ENCODE measurements around the gene ATXN2.

The ATXN2 gene

GRCh38 chr12:111451649-111452129, 147.4 kb downstream of the ATXN2 start:
- DNase-seq (ENCODE audit: low read depth), result no peak

- DNase-seq (ENCODE audit: low read depth), result no peak
Observed at GRCh38 chr12:111451232-111451631, 147.9 kb downstream of the ATXN2 start.

- no peak for DNase-seq (ENCODE audit: low read depth)
Observed at GRCh38 chr12:111450676-111451075, 148.4 kb downstream of the ATXN2 start.

GRCh38 chr12:111448846-111449790, 150.0 kb downstream of the ATXN2 start:
- no peak for DNase-seq (ENCODE audit: low read depth)

GRCh38 chr12:111448266-111448830, 150.8 kb downstream of the ATXN2 start:
- no peak for DNase-seq (ENCODE audit: low read depth)

- no peak for DNase-seq (ENCODE audit: low read depth)
Observed at GRCh38 chr12:111447571-111448265, 151.4 kb downstream of the ATXN2 start.

GRCh38 chr12:111446631-111447570, 152.2 kb downstream of the ATXN2 start:
- no peak for DNase-seq (ENCODE audit: low read depth)

- no peak for DNase-seq (ENCODE audit: low read depth)
Observed at GRCh38 chr12:111445726-111446581, 153.2 kb downstream of the ATXN2 start.

- DNase-seq (ENCODE audit: low read depth), result peak; percentile 80
Observed at GRCh38 chr12:111444925-111445725, 154.0 kb downstream of the ATXN2 start.

- DNase-seq (ENCODE audit: low read depth), result no peak
Observed at GRCh38 chr12:111444314-111444924, 154.7 kb downstream of the ATXN2 start.

GRCh38 chr12:111443586-111443985, 155.5 kb downstream of the ATXN2 start:
- no peak for DNase-seq (ENCODE audit: low read depth)

GRCh38 chr12:111443086-111443485, 156.0 kb downstream of the ATXN2 start:
- DNase-seq (ENCODE audit: low read depth), result no peak

- no peak for DNase-seq (ENCODE audit: low read depth)
Observed at GRCh38 chr12:111442301-111443045, 156.6 kb downstream of the ATXN2 start.

GRCh38 chr12:111441107-111441928, 157.8 kb downstream of the ATXN2 start:
- DNase-seq (ENCODE audit: low read depth), result no peak

GRCh38 chr12:111440631-111441030, 158.5 kb downstream of the ATXN2 start:
- no peak for DNase-seq (ENCODE audit: low read depth)

- no peak for DNase-seq (ENCODE audit: low read depth)
Observed at GRCh38 chr12:111440152-111440551, 159.0 kb downstream of the ATXN2 start.

- DNase-seq (ENCODE audit: low read depth), result no peak
Observed at GRCh38 chr12:111439657-111440151, 159.4 kb downstream of the ATXN2 start.
